ENCODE results near the gene ANGPTL4.

ANGPTL4 gene

DNA sequence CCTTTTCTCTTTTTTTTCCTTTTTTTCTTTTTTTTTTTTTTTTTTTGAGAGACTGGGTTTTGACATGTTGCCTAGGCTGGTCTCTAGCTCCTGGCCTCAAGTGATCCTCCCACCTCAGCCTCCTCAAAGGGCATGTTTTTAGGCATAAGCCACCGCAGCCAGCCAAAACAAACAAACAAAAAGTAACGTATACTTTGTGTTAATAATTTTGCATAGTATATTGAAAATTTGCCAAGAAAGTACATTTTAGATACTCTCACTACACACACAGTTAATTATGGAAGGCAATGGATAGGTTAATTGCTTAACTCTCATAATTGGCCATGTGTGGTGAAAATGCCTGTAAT lies 24.6 kb downstream of the ANGPTL4 start:
- no peak overlapping the region for H3K27ac Mint-ChIP-seq
- peaks cover 10% of the 10 kb centered on the region for H3K36me3 Mint-ChIP-seq
- H3K4me1 Mint-ChIP-seq, result peaks cover 31% of the 10 kb centered on the region
- ATAC-seq (no peak), DNase-seq (ENCODE audit: low spot score in 2 of 2) (no peak)
- no peak overlapping the region for H3K4me3 Mint-ChIP-seq
- no peaks in the 10 kb centered on the region for H3K9me3 Mint-ChIP-seq

DNA sequence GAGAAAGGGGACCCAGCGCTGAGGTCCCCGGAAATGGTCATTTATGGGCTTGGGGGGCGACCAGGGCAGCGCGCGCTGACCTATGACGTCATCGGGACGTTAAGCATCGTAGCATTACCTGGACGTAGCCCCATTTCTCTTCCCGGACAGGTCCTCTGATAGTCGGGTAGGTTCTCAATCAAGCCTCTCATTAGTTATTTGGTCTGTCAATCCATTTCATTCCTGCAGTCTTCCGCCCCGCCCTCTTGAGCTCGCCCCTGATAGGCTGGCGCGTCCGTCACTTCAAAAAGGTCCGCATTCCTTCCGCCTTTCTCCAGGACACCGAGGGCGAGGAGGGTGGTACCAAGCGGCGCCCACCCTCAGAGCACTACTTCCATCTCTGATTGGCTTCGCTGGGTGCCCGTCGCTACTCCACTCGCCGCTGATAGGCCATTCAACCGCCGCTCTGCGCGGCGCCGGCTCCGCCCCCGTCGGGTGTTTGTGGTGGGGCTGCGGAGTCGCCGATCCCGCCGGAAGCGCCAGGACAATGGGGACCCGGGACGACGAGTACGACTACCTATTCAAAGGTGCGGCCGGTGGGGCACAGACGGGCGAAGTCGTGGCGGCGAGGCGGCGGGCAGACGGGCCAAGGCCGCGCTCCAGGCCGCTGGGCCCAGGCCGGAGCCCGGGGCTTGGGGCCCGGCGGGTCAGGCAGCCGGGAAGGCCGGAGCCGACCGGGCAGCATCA lies 26.1 kb downstream of the ANGPTL4 start, which contains the start of gene RAB11B:
Gene RAB11B (plus strand): TSS at position 470 of the 726 bp plus-strand sequence. CDS start 57 bp downstream, at position 527.
- H3K4me3 Mint-ChIP-seq, result peak within 1 kb of the TSS; percentile 86
- H3K9me3 Mint-ChIP-seq, result no peaks in the 10 kb centered on the region
- DNase-seq (ENCODE audit: low spot score in 2 of 2) (peak; percentile 94 to 99), ATAC-seq (peak; percentile 95)
- peak within 1 kb of the TSS; percentile 93 for H3K27ac Mint-ChIP-seq
- H3K4me1 Mint-ChIP-seq, result peaks cover 32% of the 10 kb centered on the region
- peaks cover 16% of the 10 kb centered on the region for H3K36me3 Mint-ChIP-seq

DNA sequence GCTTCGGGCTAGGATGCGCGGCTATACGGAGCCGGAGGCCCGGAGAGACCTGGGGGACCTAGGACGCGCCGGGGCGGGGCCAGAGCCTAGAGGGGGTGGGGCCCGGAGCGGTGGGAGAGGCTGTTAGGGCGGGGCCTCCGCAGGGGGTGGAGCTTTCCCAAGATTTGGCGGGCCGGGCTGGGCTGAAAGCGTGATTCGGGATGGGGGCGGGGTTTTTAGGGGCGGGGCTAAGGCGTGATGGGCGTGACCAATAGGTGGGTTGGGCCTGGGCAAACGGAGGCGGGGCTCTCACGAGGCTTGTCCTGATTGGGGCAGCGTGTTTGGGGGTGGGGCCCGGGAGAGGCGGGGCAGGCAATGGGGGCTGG lies 26.6 kb downstream of the ANGPTL4 start:
- peak overlapping the region; percentile 93 for H3K27ac Mint-ChIP-seq
- DNase-seq (ENCODE audit: low spot score in 2 of 2), result peak; percentile 90 to 97
- H3K4me3 Mint-ChIP-seq, result peak overlapping the region; percentile 86
- peak; percentile 68 for ATAC-seq
- peaks cover 37% of the 10 kb centered on the region for H3K4me1 Mint-ChIP-seq
- H3K9me3 Mint-ChIP-seq, result no peaks in the 10 kb centered on the region
- peaks cover 20% of the 10 kb centered on the region for H3K36me3 Mint-ChIP-seq

DNA sequence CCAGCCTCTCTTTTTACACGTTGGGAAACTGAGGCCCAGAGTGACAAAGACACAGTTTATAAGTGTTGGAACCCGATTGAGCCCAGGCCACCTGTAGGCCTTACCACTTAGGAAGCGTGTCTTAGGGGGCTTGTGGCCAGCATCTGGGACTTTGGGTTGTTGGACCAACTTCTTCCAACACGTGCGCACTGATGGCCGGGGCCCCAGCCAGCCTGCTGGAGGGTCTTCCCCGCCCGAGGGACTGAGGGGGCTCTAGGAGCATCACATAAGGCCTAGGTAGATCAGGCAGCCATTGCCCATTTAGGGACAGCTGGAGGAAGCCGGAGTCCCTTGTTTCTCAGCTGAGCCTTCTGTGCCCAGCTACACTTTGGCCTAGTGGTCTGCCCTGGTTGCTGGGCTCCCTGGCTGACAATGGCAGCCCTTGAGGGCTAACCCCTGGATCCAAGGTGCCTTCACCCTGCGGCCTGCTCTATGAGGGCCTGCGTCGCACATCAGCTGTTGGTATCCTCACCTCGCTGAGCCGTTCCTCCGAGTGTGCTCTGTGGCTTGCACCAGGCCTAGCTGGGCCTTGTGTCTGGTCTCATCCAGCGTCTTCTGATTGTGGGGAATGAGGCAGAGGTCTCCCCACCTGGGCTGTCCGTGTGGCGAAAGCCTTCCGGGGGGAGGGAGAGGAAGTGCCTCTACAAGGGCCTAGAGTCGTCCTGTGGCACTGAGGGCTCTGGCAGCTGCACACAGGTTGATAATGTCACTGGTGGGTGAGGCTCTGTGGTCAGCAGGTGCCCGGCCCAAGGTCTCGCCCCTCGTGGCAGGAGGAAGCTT lies 27.5 kb downstream of the ANGPTL4 start:
- H3K27ac Mint-ChIP-seq, result peak overlapping the region; percentile 93
- H3K9me3 Mint-ChIP-seq, result no peaks in the 10 kb centered on the region
- H3K4me3 Mint-ChIP-seq, result peak overlapping the region; percentile 86
- peaks cover 22% of the 10 kb centered on the region for H3K36me3 Mint-ChIP-seq
- ATAC-seq, result no peak
- DNase-seq (ENCODE audit: low spot score in 2 of 2), result no peak
- peaks cover 45% of the 10 kb centered on the region for H3K4me1 Mint-ChIP-seq

GRCh38 chr19:8392017-8392591 lies 28.1 kb downstream of the ANGPTL4 start:
- Mint-ChIP-seq H3K4me3 (peak overlapping the region; percentile 86), H3K27ac (peak overlapping the region; percentile 29), H3K9me3 (no peaks in the 10 kb centered on the region), H3K4me1 (peaks cover 52% of the 10 kb centered on the region), H3K36me3 (peaks cover 27% of the 10 kb centered on the region)
- ATAC-seq (no peak), DNase-seq (ENCODE audit: low spot score in 2 of 2) (no peak)

GRCh38 chr19:8393192-8393870 lies 29.4 kb downstream of the ANGPTL4 start:
- DNase-seq (ENCODE audit: low spot score in 2 of 2) (no peak), ATAC-seq (no peak)
- Mint-ChIP-seq H3K27ac (peak overlapping the region; percentile 76), H3K9me3 (no peaks in the 10 kb centered on the region), H3K4me1 (peaks cover 56% of the 10 kb centered on the region), H3K36me3 (peaks cover 28% of the 10 kb centered on the region), H3K4me3 (peak overlapping the region; percentile 13)

DNA sequence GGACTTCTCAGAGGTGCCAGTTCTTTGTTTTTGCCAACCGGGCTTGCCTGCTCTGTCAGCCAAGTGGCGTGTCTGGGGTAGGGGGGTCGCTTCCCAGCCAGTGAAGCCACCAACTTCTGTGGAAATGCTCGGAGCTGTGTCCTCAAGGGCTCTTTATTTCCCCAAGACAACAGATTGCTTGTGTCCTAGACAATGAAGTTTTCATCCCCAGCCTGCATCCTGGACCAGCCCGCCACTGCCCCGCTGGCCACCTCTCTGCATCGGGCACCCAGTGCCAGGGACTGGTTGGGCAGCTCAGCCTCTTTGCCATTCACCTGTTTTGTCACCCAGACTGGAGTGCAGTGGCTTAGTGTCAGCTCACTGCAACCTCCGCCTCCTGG lies 29.9 kb downstream of the ANGPTL4 start:
- ATAC-seq (no peak), DNase-seq (ENCODE audit: low spot score in 2 of 2) (no peak)
- no peaks in the 10 kb centered on the region for H3K9me3 Mint-ChIP-seq
- H3K4me3 Mint-ChIP-seq, result no peak overlapping the region
- peaks cover 56% of the 10 kb centered on the region for H3K4me1 Mint-ChIP-seq
- peaks cover 34% of the 10 kb centered on the region for H3K36me3 Mint-ChIP-seq
- H3K27ac Mint-ChIP-seq, result peak overlapping the region; percentile 76

DNA sequence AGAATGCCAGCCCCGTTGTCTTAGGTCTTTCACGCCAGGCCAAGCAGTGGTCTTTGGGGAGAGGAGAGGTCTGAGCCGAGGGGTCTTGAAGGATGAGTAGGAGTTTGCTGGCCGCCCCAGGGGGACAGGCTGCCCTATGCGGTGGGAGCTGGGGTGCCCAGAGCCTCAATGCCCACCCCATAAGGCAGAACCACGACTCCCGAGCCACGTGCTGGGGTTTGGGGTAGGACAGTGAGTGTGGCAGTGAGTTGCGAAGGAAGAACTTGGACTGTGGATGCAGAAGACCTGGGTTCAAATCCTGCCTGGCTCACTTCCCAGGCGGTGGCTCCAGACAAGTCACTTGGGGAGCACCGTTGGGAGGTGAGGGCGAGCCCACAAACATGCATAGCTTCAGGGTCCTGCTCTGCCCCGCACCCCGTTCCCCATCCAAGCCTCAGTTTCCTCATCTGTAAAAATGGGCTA lies 31.7 kb downstream of the ANGPTL4 start:
- Mint-ChIP-seq H3K9me3 (no peaks in the 10 kb centered on the region), H3K36me3 (peaks cover 39% of the 10 kb centered on the region), H3K27ac (peak overlapping the region; percentile 93)

DNA sequence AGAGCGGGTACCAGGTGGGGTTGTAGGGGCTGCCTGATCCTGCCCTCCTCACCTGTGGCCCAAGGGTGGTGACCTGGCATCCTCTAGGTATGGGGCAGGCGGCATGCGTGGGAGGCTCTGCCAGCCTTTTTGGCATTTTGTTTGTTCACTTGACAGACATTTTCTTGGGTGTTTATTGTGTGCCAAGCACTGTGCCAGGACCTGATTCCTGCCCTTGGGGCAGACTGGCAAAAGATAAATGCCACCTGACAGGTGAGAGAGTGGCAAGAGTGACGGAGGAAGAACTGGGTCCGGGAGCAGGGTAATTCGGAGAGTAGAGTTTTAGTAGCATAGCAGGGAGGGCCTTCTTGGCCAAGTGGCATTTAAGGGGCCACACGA lies 32.2 kb downstream of the ANGPTL4 start:
- no peak for DNase-seq (ENCODE audit: low spot score in 2 of 2)
- no peak overlapping the region for H3K4me3 Mint-ChIP-seq
- no peaks in the 10 kb centered on the region for H3K9me3 Mint-ChIP-seq
- H3K4me1 Mint-ChIP-seq, result peaks cover 51% of the 10 kb centered on the region
- no peak for ATAC-seq
- H3K27ac Mint-ChIP-seq, result peak overlapping the region; percentile 93
- H3K36me3 Mint-ChIP-seq, result peaks cover 41% of the 10 kb centered on the region

More for the DNA sequence above, 31.7 kb downstream of the ANGPTL4 start:
- Mint-ChIP-seq H3K4me3 (no peak overlapping the region), H3K4me1 (peaks cover 56% of the 10 kb centered on the region)
- no peak for ATAC-seq
- DNase-seq (ENCODE audit: low spot score in 2 of 2), result no peak

GRCh38 chr19:8396563-8397203 lies 32.7 kb downstream of the ANGPTL4 start:
- peak; percentile 75 for ATAC-seq
- H3K9me3 Mint-ChIP-seq, result no peaks in the 10 kb centered on the region
- H3K27ac Mint-ChIP-seq, result peak overlapping the region; percentile 93
- H3K36me3 Mint-ChIP-seq, result peaks cover 46% of the 10 kb centered on the region
- H3K4me1 Mint-ChIP-seq, result peaks cover 46% of the 10 kb centered on the region
- no peak overlapping the region for H3K4me3 Mint-ChIP-seq
- DNase-seq (ENCODE audit: low spot score in 2 of 2), result peak; percentile 63 to 87

- ATAC-seq, result no peak
- no peak overlapping the region for H3K4me3 Mint-ChIP-seq
- no peaks in the 10 kb centered on the region for H3K9me3 Mint-ChIP-seq
- DNase-seq (ENCODE audit: low spot score in 2 of 2), result no peak
- H3K27ac Mint-ChIP-seq, result peak overlapping the region; percentile 93
- H3K4me1 Mint-ChIP-seq, result peaks cover 40% of the 10 kb centered on the region
- peaks cover 52% of the 10 kb centered on the region for H3K36me3 Mint-ChIP-seq
These were observed 33.3 kb downstream of the ANGPTL4 start for GRCh38 chr19:8397271-8397670.

GRCh38 chr19:8397746-8398310 lies 33.9 kb downstream of the ANGPTL4 start:
- Mint-ChIP-seq H3K36me3 (peaks cover 58% of the 10 kb centered on the region), H3K27ac (peak overlapping the region; percentile 93), H3K4me3 (no peak overlapping the region), H3K4me1 (peaks cover 39% of the 10 kb centered on the region), H3K9me3 (no peaks in the 10 kb centered on the region)
- DNase-seq (ENCODE audit: low spot score in 2 of 2) (no peak), ATAC-seq (peak; percentile 12)

GRCh38 chr19:8398311-8398771 lies 34.4 kb downstream of the ANGPTL4 start:
- ATAC-seq (no peak), DNase-seq (ENCODE audit: low spot score in 2 of 2) (no peak)
- no peak overlapping the region for H3K4me3 Mint-ChIP-seq
- H3K27ac Mint-ChIP-seq, result no peak overlapping the region
- H3K36me3 Mint-ChIP-seq, result peaks cover 61% of the 10 kb centered on the region
- no peaks in the 10 kb centered on the region for H3K9me3 Mint-ChIP-seq
- H3K4me1 Mint-ChIP-seq, result peaks cover 34% of the 10 kb centered on the region

- ATAC-seq (no peak), DNase-seq (ENCODE audit: low spot score in 2 of 2) (no peak)
- Mint-ChIP-seq H3K9me3 (no peaks in the 10 kb centered on the region), H3K27ac (no peak overlapping the region), H3K36me3 (peaks cover 66% of the 10 kb centered on the region), H3K4me3 (no peak overlapping the region), H3K4me1 (peaks cover 28% of the 10 kb centered on the region)
These were observed 35.8 kb downstream of the ANGPTL4 start for GRCh38 chr19:8399681-8400188.

All from stimulated activated effector memory CD8-positive, alpha-beta T cell treated with anti-CD3 and anti-CD28 coated beads, Interleukin-12 subunit alpha, Interleukin-12 subunit beta, amount 100 ng/mL, for 72 hours (primary cell).